GM19351 (cell line): ENCODE measurements around the gene LGR5.

Source experiments
- ATAC-seq: cut with Tn5 transposase; IDR thresholded peaks from one replicate; pipeline ENCODE4 v1.9.1; 2021; ENCODE audit warnings: mild to moderate bottlenecking, moderate library complexity; ENCODE audit not compliant: unreplicated experiment

LGR5 gene

DNA sequence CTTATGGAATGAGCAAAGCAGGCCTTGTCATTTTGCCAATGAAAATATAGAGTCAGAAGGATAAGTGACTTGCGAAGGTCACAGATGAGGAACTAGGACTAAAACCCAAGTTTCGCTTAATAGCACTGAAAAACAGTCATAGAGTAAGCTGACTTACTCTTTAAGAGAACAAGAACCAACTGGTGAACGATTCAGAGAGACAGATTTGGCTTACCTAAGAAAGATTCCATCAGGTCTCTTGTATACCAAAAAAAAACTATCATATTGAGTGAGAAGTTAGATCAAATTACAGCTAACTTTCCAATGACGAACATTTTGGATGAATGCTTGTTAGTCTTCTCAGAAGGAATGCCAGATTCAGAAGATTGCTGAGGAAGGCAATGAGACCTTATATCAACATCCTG is 149.9 kb downstream of the LGR5 start:
- ATAC-seq: peak; percentile 88

GRCh38 chr12:71591601-71592000 is 152.0 kb downstream of the LGR5 start:
- ATAC-seq: no peak

DNA sequence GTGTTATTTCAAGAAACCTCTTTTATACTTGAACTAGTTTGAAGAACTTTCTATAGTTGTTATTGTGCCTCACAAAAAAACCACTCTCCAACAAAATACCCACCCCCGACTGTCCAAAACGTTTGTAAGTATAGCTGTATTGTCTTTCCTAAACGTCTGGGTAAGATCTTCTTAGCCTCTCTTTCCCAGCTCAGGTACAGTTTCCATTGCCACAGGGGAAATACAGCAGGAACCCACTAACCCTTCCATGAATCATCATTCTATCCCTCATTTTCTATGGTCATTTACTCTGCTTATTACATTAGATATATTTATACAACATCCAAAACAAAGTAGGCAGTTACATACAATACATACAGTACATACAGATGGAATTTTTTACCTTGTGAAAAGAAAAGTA is 153.2 kb downstream of the LGR5 start:
- ATAC-seq: no peak

DNA sequence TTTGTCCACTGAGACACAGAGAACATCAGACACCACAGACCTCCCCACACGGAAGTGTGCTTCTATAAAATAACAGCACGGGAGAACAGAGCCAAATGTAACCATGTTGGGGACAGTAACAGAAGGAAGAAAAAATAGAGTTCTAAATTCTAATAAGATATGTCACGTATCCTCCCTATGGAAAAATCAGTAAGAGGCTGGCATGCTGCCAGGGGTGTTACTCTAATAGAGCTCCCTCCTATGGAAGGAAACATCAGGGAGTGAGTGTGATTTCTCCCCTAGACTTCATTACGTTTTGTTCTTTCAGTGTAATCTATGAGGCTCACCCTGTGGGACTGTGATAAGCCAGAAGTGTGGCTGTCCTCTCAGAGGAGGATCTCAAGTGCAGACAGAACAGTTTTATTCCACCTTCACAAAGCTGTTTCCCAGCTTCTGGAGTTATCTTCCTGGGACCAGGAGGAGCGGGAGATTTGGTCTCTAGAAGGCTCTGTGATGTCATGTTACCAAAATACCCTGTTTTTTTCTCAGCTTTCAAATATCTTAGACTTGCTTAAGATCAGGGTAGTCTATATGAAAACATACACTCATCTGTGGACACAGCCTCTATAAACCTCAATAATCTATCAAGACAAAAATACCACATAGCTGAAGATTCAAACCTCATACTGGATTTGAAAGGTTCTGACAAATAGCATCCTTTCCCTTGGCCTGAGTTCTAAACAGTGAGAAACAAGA is 154.8 kb downstream of the LGR5 start:
- ATAC-seq: no peak

DNA sequence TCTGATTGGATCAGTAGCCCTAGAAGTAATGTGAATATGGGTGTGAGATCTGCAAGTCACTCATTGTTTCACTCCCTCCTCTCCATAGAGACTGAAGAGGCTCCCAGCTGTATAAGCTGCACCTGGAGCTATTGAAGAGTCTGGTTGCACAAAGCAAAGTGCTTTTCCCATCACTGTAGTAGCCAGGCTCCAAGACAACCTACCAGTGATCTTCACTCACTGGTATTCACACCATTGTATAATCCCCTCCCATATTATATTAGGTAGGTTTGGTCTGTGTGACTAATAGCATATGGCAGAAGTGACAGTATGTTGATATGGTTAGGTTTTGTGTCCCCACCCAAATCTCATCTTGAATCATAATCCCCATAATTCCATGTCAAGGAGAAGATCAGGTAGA is 159.6 kb downstream of the LGR5 start:
- no peak for ATAC-seq

GRCh38 chr12:71601546-71601945 is 161.9 kb downstream of the LGR5 start:
- ATAC-seq: no peak

GRCh38 chr12:71602761-71603577 is 163.4 kb downstream of the LGR5 start:
- no peak for ATAC-seq

DNA sequence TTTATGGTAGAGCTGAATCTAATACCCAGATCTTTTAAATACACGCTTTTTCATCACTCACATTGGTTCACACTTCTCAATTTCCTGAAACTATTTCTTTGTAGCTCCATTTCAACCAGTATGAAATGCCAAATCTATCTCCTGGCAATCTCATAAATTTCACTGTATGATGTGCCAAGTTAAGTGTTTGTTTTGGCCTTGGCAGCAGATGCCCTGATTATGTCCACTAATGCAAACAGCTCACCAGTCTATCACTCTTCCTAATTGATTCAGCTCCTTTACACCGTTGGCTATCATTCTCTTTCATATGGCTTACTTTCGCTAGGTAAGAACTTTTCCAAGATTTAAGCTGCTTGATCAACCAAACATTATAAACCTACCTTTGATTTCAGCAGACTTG is 165.4 kb downstream of the LGR5 start:
- ATAC-seq: no peak

- ATAC-seq: no peak
Measured at GRCh38 chr12:71607494-71608330, 168.1 kb downstream of the LGR5 start.

DNA sequence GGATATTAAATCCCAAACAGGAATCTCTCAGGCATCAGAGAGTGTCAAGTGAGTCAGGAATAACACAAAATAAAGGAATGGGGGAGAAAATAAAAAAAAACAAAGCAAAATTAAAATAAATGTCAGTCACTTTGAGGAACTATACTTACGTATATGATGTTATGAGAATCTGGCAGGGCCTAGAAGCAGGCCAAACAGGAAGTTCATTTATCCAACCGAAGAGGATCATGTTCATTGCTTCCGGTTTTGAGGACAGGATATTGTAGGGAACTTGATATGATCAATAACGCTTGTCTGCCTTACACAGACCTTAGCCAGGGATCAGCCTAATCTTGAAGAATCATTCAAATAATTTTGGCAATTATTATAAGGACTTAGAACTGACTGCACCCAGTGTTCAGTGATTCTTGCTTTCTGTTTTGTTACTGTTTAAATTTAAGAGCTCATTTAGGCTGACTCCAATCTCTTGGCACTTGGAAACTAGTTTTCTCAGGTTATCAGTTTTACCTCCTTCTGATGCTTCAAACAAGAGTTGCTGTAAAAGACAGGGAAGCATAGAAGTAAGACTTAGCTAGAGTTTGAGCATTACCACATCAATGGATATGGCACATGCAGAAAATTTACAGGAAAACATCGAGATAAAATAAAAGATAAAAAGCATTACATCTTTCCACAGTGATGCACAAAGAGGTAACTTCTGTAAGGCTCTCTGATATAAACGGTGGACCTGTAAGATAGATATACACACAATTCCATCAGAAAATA is 170.6 kb downstream of the LGR5 start:
- no peak for ATAC-seq

DNA sequence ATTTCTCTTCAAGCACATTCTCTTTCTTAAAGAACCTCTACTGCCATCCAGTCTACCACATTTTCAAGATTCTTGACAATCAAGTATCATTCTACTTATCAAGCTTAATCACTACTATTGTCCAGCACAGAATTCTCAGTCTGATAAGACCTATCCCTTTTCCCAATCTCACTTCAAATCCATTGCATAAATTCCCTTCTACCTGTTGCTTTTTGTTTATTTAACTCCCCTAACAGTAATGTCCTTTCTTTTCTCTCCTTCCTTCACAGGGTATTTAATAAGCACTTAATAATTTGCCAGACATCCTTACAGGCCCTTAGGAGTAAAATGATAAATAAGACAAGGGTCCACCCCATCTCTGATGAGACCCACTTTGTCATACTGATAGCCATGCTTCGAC is 182.3 kb downstream of the LGR5 start:
- ATAC-seq: no peak

GRCh38 chr12:71625476-71625875 is 185.9 kb downstream of the LGR5 start:
- no peak for ATAC-seq

DNA sequence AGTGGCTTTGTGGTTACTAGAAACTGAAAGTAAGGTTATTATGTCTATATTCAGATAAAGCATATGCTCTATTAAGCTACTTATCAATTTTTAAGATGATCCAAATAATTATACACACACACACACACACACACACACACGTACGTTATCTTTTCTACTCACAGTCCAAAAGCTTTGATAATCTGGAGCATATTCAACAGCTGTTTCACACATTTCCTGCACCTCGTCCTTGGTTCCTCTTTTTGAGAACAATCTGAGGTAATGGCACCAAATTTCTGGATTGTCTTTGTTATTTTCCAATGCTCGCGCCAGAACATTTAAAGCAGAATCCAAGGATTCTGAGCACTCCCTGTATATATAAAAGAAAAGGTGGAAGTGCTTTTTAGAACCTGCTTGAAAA is 186.5 kb downstream of the LGR5 start:
- peak; percentile 80 for ATAC-seq

DNA sequence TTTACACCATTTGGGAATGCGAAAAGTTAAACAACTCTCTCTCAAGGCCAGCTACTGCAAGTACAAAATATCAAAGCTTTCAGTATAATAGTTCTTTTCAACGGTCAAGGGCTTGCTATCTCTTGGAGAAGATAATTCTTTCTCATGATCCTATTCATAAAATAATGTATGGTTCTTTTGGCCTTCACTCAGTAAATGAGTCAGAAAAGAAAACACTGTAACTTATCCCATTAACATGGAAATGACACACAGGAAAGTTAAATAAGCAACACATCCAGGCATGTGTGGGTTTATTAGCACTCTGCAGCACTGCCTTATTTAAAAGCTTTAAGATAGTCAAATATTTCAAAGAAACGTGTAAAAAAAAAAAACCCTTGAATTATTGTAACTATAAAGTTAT is 187.2 kb downstream of the LGR5 start:
- no peak for ATAC-seq

DNA sequence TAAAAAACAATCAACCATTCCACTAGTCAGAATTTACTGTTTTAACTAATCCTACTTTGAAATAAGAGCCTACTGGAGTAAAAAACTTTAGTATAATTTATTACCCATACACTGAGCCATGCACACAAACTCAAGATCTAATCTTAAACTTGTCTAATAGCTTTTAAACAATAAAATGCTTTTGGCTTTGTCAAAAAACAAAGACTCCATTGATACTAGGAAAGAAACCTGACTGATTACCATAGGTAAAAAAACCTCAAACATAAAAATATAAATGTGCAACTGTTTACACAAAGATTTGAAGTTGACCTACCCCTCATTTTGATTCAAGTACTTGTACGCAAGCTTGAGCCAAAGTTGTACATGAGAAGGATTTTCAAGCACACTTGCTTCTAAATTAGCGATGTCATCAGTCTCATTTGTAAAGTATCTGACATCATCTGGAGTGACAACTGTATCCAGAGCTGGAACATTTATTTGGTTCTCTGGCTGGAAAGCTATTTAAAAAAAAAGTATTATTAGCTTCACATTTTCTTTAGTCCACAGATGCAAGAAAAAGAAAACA is 187.9 kb downstream of the LGR5 start:
- no peak for ATAC-seq
